Activated T-helper 1 cell treated with anti-CD3 and anti-CD28 coated beads, Interleukin-2, amount 50 U/mL, for 16 hours (primary cell): Measurements from ENCODE around the gene RRP9.

Experiments
- DNase-seq, 2 donors: peaks; one replicate each; pipeline ENCODE4 v3.0.0-alpha.2; 2020; ENCODE audit warnings: low read depth in 1 of 2, low spot score in 1 of 2

RRP9 gene

DNA sequence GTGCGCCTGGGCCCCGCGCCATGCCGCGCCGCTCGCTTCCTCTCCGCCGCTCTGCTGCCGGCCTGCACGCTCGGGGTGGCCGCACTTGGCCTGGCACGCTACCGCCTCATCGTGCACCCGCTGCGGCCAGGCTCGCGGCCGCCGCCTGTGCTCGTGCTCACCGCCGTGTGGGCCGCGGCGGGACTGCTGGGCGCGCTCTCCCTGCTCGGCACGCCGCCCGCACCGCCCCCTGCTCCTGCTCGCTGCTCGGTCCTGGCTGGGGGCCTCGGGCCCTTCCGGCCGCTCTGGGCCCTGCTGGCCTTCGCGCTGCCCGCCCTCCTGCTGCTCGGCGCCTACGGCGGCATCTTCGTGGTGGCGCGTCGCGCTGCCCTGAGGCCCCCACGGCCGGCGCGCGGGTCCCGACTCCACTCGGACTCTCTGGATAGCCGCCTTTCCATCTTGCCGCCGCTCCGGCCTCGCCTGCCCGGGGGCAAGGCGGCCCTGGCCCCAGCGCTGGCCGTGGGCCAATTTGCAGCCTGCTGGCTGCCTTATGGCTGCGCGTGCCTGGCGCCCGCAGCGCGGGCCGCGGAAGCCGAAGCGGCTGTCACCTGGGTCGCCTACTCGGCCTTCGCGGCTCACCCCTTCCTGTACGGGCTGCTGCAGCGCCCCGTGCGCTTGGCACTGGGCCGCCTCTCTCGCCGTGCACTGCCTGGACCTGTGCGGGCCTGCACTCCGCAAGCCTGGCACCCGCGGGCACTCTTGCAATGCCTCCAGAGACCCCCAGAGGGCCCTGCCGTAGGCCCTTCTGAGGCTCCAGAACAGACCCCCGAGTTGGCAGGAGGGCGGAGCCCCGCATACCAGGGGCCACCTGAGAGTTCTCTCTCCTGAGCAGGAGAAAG is 14.4 kb upstream of the RRP9 start:
- DNase-seq: no peak

DNA sequence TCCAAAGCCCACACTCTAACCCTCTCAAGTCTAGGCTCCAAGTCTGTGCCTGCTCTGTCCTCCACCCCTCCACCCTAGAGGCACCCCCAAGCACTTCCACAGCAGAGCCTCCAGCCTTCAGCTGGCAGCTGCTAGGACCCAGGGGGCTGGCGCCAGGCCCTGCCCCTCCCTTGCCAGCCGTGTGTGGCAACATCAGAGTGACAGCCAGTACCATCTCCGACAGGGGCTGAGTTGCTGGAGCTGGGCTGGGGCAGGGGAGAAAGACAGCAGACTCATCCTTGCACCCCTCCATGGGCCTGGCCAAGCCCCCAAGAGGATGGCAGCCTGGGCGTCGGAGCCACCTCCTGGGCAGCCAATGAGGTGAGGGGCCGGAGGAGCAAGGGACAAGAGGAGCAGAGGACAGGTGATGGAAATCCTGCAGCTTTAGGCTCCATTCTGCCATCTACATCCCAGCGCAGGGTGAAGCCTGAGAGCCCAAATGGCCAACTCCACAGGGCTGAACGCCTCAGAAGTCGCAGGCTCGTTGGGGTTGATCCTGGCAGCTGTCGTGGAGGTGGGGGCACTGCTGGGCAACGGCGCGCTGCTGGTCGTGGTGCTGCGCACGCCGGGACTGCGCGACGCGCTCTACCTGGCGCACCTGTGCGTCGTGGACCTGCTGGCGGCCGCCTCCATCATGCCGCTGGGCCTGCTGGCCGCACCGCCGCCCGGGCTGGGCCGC is 13.6 kb upstream of the RRP9 start, which contains the start of gene GPR62:
Gene GPR62, plus strand, starts transcription at position 207 of the 718 bp plus-strand sequence. Its CDS starts 272 bp downstream, at position 479.
- DNase-seq: no peak

DNA sequence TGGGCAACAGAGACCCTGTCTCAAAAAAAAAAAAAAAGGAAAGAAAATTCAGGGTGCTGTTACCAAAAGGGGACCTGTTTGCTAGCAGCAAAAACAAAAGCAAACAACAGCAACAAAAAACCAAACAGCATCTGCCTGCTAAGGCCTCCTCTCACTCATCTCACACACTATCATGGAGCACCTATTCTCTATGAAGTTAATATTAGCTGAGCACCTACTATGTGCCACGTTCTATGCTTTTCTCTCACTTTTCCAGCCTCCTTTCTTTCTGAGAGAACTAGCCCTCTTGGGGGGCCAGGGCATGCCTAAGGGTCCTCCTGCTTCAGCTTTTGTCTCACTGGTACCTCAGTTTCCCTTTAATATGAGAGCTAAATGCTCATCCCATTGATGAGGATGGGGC is 13.0 kb upstream of the RRP9 start:
- no peak for DNase-seq

DNA sequence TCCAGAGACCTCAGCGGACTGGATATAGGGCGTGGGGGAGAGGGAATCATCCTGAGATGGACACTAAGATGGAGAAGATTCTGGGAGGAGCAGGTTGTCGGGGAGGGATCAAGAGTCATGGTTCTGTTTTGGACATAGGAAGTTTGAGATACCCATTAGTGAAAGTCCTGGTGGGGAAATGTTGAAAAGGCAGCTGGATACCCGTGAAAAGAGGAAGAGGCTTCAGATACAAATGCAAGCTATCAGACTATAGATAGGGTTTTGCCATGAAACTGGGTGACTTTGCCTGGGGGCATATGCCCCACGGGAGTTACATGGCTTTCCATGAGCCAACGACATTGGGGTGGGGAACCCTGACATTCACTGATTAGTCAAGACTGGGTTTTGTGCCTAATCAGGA is 12.4 kb upstream of the RRP9 start:
- no peak for DNase-seq

DNA sequence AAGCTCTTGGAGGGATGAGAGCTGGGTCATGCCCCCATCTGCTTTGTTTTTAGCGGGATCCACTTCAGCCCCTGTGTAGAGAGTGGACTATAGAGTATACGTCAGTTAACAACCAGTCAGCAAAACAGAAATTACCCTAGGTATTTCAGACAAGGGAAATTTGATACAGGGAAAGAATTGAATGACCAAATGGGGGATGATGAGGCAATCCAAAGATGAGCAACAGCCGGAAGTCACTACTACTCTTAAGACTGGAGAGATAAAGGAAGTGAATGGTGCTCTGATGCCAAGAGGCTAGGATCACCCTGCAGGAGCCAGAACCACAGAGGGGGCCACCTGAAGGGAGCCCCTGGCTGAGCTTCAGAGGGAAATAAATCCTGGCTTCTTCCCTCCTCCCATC is 11.7 kb upstream of the RRP9 start:
- DNase-seq: no peak

DNA sequence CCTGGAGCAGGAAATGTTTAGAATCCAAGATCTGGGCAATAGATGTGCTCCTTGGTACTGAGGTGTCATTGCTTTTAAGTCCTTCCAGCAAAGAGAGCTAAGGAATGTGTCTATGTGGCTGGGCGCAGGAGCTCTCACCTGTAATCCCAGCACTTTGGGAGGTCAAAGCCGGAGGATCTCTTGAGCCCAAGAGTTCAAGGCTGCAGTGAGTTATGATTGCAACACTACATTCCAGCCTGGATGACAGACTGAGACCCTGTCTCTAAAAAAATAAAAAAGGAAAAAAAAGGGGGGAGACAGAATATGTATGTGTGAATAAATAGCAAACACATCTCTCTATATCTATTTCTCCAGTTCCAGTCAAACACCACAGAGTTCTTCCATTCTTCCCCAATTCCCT is 9.2 kb upstream of the RRP9 start:
- no peak for DNase-seq

DNA sequence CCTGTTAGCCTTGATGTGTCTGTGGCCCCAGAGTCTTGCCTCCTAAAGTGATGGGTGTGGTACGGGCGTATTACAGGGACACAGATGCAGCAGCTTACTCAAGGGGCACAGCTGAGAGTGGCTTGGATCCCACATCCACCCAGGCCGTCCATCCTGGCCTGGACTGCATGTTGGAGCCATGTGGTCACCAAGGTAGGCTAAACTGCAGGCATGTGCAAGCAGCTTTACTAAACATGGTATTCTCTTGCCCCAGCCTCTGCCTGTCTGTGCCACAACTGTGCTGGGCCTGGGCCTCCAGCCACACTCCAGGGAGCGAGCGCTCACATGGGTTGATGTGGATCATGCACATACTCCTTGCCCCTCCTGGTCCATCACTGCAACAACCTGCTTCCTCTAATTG is 7.4 kb upstream of the RRP9 start:
- DNase-seq: no peak

DNA sequence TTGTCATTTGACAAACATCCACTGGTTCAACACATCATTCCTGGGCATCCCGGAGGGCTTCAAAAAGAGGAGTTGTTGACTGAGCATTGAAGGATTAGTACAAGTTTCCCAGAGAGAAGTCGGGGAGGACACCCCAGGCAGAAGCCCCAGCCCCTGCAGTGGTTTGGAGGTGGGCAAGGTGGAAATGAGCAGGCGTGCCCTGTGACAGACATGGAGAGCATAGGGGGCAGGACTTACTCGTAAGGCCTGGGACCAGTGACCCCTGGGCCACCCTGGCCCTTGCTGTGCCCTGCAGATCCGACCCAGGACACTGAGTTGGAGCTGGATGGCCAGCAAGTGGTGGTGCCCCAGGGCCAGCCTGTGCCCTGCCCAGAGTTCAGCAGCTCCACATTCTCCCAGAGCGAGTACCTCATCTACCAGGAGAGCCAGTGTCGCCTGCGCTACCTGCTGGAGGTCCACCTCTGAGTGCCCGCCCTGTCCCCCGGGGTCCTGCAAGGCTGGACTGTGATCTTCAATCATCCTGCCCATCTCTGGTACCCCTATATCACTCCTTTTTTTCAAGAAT is 6.4 kb upstream of the RRP9 start:
- DNase-seq: no peak

DNA sequence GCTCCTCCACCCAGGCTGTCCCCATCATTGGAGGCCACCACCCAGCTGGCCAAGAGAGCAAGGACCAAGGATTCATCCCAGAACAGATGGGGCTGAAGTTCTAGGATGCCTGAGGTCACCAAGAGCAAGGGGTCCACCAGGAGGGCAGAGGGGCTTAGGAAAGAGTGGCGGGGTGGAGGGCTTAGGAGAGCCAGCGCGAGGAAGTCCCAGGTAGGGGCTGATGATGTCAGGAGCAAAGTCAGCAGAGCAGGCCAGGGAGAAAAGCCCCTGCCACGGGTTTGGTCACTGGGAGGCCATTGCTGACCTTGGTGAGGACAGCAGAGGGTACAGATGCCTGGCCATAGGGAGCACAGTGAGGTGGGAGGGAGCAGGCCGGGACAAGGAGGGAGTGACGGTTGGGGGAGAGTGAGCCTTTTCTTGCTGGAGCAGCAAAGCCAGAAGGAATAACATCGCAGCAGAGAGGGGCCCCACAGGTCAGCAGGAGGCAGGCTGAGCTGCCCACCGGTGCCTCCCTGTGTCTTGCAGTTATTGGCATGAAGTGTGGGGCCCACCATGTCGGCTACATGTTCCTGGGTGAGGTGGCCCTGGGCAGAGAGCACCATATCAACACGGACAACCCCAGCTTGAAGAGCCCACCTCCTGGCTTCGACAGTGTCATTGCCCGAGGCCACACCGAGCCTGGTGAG is 5.7 kb upstream of the RRP9 start:
- DNase-seq: no peak

DNA sequence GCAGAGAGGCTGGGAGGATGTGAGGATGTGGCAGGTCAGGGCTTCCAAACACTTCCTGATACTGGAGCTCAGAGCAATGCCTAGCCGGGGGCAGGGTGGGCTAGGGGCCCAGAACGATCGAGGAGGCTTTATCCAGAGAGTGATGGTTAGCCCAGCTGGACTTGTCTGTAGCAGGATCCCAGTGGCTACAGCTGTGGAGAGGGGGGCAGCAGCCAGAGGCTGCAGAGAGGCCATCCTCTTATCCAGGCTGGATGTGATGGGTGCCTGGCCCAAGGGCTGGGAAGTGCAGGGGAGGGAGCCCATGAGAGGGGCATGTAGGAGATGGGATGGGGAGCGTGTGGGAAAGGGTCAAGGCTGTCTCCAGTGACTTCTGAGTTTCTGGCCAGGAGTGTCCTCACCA is 5.1 kb upstream of the RRP9 start:
- no peak for DNase-seq

DNA sequence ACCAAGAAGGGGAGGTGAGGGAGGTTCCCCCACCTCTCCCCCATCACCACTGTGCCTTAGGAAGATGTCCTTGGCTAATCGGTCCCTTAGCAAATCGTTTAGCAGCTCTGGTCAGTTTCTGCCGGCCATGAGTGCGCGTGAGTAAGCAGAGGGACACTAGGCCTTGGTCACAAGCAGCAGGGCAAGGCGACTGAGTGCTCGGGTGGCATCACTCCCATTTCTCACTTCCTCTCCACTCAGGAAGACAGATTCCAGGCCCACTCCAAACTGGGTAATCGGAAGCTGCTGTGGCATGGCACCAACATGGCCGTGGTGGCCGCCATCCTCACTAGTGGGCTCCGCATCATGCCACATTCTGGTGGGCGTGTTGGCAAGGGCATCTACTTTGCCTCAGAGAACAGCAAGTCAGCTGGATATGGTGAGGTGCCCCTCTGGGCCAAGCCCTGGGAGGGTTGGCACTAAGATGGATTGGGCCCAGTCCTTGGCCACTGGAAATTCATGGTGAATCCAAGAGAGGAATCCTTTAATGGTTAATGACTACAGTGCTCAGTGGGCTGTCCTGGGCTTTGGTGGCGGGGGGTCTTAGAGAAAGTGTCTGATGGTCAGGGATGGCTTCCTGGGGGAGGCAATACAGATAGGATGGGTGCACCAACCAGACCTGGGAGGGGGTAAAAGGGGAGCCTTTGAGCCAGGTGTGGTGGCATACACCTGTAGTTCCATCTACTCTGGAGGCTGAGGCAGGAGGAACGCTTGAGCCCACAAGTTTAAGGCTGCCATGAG is 4.4 kb upstream of the RRP9 start:
- no peak for DNase-seq

DNA sequence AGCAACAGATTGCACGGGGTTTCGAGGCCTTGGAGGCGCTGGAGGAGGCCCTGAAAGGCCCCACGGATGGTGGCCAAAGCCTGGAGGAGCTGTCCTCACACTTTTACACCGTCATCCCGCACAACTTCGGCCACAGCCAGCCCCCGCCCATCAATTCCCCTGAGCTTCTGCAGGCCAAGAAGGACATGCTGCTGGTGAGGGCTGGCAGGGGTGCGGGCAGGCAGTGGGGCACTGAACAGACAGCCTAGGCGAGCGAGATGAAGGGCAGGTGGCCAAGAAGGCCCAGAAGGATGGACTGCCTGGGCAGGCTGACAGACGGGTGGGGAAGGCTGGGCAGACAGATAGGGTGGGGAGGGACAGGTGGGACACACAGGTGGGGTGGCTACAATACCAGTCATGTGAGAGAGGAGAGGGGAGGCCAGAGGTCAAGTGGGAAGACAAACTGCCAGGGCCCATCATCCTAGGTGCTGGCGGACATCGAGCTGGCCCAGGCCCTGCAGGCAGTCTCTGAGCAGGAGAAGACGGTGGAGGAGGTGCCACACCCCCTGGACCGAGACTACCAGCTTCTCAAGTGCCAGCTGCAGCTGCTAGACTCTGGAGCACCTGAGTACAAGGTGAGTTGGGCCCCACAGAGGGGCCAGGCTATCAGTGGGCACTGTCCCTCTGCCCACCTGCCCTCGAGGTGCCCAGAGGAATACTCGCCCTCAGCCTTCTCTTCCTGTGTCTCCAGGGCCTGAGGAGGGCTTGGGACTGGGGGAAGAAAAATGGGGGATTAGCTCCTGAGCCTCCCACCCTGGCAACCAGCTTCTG is 3.5 kb upstream of the RRP9 start:
- DNase-seq: no peak

DNA sequence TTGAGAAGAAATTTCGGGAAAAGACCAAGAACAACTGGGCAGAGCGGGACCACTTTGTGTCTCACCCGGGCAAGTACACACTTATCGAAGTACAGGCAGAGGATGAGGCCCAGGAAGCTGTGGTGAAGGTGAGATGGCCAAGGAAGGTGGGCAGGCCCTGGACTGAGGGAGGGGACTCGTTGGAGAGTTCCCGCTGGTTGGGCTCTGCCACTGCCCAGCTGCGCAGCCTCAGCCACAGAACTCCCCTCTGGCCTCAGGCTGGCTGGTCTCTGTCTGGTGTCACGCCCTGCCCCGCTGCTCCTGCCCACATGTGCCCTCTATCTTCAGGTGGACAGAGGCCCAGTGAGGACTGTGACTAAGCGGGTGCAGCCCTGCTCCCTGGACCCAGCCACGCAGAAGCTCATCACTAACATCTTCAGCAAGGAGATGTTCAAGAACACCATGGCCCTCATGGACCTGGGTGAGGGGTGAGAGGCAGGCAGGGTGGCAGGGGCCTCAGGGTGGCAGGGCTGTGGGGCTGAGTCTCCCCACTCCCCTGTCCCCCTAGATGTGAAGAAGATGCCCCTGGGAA is 2.8 kb upstream of the RRP9 start:
- DNase-seq: no peak

DNA sequence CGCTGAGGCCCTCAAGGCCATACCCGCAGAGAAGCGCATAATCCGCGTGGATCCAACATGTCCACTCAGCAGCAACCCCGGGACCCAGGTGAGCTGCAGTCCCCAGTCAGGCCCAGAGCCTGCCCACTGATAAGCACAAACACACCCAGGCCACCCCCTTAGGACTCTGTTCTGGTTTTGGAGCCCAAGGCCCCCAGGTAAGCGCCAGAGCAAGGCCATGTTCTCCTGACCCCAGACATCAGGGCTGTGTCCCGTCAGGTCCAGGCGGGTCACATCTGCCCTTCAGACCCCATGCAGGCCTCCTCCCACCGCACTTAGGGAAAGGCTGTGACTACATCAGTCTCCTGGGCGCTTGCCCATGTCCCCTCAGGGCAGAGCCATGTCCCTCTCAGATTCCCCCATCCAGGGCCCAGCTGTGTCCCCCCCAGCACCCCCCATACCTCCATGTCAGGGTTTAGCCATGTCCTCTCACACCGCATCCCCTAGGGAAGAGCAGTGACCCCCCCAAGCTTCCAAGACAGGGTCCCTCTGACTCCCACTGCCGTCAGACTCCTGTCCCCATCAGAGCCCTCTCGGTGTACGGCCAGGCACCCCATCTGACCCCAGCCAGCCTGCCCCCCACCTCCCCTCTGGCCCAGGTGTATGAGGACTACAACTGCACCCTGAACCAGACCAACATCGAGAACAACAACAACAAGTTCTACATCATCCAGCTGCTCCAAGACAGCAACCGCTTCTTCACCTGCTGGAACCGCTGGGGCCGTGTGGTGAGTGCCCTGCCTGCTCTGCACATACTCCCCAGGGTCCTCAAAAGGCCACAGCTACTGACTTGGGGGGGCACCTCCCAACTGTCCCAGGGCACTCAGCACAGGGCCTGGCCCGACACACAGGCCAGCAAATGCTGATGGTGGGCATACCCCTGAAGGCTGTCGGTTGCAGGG is 2.0 kb upstream of the RRP9 start:
- no peak for DNase-seq

DNA sequence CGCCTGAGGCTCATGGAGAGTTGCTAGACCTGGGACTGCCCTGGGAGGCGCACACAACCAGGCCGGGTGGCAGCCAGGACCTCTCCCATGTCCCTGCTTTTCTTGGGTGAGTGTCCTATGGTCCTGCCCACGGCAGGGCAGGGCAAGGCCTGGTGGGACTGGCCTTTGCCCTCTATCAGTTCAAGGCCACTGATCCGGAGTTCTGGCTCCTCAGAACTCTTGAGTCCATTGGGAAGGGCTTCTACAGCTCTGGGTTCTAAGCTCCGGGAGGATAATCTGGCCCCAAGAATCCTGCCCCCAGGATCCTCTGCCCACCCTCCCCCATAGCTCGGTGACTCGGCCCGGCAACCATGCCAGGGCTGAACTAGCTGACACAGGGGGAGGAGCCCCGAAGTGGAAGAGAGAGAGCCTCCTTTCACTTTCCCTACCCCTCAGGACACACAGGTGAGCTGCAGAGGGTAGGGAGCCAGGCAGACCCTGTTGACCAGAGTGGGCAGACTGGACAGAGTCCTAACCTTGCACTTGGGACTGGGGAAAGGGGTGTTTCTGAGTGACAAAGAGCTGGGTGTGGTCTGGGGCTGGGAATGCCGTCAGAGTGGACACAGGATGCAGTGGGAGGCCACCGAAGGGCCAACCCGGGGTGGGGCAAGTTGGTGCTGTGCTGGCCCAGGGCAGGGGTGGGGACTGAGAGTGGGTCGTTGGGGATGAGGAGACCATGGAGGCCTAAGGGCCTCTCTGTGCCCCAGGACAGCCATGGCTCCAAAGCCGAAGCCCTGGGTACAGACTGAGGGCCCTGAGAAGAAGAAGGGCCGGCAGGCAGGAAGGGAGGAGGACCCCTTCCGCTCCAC is 1.1 kb upstream of the RRP9 start:
- peak in 1 of 2 donors; percentile 37 for DNase-seq

DNA sequence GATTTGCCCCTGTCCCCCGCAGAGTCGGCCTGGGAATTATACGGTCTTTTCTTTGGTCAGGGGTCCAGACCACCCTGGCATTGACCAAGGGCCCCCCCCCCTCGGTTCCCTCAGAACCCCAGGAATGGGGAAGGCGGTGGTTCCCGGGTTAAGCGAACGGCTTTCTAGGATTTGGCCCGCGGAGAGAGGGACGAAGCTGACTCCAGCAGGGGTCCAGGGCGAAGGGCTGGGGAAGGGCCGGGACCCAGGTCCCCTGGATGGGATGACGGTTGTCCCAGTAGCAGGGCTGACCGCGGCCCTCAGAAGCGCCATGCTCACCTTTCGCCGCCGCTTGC is 274 bp downstream of the RRP9 start:
- DNase-seq: no peak

DNA sequence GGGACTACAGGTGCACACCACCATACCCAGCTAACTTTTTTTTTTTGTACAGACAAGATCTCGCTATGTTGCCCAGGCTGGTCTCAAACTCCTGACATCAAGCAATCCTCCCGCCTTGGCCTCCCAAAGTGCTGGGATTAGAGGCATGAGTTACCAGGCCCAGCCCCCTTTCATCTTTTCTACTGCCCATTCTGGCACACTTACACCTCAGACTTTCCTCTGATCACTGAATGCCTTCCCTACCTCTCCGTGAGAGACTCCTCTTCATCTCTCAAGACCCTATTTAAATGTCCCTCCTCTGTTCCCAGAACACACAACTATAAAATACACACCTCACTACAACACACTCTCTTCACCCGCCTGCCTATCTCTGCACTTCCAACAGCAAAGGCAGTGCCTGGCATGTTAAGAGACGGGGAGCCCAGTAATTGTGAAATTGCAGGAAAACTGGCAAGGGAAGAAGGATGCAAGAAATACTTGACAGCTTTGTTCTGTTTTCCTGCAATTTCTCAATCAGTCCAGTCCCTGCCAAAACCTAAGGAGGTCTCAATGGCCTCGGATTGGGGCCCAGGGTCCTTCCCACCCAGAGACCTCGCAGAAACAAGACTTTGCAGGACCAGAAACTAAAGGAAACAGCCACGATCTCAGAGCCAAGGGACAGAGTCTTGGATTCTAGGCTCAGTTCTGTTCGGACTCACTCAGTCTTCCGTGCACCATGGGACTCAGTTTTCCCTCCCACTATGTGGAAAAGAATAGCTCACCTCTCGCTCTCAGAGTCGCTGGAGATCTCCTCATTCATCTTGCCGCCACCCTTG is 849 bp downstream of the RRP9 start:
- DNase-seq: no peak
